Skin epidermis (tissue), 12 donors: Measurements from ENCODE around the gene ADAMTS18.
"Not testable (repeated sequence)": the region's sequence is repeated elsewhere in the genome, so short reads cannot be mapped to it uniquely, and the experiment has no call there.

ENCODE experiments used
- H3K27ac ChIP-seq, 21 experiments: fragments of 200-600 bp; sonication (generic) in 11 of 21; one replicate each; pipeline ENCODE4 v1.5.0; 2020; ENCODE audit warnings: mild to moderate bottlenecking in 3 of 21, inconsistent platforms in 2 of 21, moderate library complexity in 2 of 21
- H3K4me3 ChIP-seq, 7 experiments: fragments of 200-600 bp; sonication (generic) in 2 of 7; one replicate each; pipeline ENCODE4 v1.5.0; 2020; ENCODE audit warnings: inconsistent platforms in 2 of 7, mild to moderate bottlenecking in 2 of 7, moderate library complexity in 1 of 7

ADAMTS18 gene

DNA sequence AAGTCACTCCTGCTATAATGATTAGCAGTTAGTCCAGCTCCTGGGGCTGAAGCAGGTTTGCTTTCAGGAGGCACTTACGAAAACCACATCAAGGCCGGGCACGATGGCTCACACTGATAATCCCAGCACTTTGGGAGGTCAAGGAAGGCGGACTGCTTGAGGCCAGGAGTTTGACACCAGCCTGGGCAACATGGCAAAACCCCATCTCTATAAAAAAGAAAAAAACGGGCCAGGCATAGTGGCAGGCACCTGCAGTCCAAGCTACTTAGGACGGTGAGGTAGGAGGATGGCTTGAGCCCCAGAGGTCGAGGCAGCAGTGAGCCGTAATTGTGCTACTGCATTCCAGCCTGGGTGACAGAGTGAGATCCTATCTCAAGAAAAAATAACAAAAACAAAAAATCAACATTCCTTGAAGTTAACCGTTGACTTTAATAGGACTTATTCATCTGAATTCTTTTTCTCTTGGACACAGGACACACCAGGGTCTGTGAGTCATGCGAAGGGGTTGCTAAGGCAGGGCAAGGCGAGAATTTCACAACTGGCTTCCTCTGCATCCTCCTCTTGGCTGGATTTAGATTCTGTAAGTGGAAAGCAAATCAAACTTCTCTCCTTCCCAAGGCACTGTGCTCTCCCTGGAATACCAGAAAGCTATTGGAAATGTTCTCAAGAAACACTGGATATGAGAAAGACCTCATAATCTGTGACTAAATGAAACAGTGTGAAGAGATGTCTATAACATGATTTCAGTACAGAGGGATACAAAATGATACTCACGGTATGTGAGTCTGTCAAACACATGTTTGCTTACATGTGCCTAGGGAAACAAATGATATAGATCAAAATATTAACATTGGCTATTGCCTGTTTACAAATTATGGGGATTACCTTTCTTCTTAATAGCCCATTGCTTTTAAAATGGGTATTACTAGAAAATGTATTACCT is 136.1 kb downstream of the ADAMTS18 start:
- Histone ChIP-seq H3K4me3 (no peak overlapping the region), H3K27ac (peak overlapping the region in 4 of 21 experiments; percentile 3 to 30 (median 17))

DNA sequence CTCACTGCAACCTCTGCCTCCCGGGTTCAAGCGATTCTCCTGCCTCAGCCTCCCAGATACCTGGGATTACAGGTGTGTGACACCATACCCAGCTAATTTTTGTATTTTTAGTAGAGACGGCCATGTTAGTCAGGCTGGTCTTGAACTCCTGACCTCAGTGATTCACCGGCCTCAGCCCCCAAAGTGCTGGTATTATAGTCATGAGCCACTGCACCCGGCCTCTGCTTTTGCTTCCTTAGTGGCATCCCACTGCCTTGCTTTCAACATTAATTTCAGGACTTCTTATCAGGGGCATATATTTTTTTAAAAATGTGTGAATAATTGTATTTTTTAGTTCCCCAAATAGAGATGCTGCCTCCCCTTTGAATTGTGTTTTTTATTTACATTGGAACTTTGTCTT is 136.8 kb downstream of the ADAMTS18 start:
- Histone ChIP-seq H3K4me3 (no peak overlapping the region), H3K27ac (peak overlapping the region in 2 of 21 experiments; percentile 19 to 30)

DNA sequence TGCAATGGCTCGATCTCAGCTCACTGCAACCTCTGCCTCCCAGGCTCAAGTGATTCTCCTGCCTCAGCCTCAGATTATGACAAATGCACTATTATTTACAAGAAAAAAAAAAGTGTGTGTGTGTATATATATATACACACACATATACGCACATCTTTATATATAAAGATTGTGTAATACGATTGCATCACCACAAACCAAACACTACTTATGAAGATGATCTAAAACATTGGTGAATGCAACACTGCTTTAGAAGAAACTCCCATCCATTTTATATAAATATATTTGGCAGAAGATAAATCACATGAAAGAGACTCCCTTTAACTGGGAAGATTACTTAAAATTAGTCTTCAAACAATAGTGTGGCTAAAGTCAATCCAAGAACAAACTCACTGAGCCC is 138.9 kb downstream of the ADAMTS18 start:
- Histone ChIP-seq H3K27ac (no peak overlapping the region), H3K4me3 (no peak overlapping the region)

DNA sequence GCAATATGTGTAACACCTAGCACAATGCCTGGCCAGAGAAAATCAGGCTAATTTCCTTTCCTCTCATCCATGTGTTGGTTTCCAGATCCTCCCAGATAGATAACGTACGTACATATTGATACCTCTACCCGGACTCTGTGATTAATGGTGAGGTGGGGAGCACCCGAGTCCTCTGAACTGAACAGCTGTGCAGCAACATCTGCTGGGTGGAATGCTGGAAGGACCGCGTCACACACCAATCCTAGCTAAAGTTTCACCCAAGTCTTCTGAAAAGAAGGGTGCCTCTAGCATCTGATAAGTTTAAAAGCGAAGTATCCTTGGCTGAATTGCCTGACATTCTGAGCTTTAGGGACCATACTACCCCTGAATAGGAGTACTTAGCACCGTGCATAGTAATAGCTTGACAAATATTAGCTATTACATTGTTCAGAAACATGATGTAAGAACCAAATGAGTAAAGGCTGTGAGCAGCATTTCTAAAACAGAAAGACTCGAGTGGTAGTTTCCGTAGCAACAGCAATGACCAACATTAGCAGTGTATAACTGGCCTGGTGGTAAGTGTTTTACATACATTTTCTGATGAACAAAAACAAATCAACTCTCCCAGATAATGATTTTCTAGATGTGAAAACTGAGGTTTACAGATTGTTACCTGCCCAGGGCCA is 144.3 kb downstream of the ADAMTS18 start:
- Histone ChIP-seq H3K27ac (no peak overlapping the region), H3K4me3 (no peak overlapping the region)

DNA sequence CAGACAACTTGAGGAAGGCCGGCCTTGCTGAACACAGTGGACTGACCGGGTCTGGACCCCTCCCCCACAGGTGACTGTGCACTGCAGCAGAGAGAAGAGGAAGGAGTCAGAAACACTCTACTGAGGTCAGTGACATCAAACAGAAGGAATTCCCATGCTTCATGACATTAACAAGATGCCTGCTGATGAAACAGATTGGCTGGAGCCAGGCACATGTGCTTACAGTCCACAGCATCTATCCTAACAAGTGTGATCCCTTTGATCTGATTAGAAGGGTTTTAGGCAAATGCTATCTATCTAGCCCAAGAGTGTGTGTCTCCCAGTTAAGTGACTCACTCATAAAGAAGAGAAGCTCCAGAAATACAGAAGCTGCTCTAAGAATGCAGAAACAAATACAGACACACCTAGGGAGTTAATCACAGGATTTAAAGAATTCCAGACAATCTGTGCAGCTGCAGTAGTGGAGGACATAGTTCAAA is 145.5 kb downstream of the ADAMTS18 start:
- Histone ChIP-seq H3K27ac (no peak overlapping the region), H3K4me3 (no peak overlapping the region)

DNA sequence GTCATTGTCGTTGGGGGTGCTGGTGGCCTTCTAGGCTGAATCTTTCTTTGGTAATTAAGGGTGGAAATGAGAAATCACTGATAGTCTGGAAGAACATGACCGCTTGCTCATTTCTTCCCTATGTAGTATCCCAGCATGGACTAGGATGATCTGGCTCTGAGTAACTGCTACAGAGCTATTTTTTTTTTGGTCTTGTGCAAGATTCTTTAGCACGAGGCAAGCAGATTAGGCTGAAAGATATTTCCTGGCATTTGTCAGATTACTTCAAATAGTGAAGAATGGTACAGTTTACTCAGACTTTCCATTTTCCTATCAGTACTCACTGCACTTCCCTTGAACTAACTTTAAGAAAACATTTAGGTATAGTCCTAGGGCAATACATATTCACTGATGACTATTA is 146.6 kb downstream of the ADAMTS18 start:
- no peak overlapping the region for H3K27ac ChIP-seq

DNA sequence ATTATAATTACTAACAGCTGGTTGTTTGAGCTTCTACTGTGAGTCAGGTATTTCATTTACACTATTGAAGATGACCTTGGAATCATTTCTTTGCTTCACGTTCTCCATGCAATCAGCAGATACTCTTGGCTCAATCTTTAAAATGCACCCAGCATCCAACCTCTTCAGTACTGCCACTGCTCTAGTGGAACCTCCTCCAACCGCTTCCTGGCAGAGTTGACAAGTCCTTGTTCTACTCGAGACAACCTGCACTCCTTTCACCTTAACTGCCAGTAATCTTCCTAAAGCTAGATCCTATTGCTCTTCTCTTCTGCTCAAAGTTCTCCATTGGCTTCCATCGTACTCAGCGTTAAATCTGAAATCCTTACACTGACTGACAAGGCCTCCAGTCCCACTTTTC is 149.2 kb downstream of the ADAMTS18 start:
- Histone ChIP-seq H3K4me3 (no peak overlapping the region), H3K27ac (no peak overlapping the region)

More for the DNA sequence above, 146.6 kb downstream of the ADAMTS18 start:
- no peak overlapping the region for H3K4me3 ChIP-seq

DNA sequence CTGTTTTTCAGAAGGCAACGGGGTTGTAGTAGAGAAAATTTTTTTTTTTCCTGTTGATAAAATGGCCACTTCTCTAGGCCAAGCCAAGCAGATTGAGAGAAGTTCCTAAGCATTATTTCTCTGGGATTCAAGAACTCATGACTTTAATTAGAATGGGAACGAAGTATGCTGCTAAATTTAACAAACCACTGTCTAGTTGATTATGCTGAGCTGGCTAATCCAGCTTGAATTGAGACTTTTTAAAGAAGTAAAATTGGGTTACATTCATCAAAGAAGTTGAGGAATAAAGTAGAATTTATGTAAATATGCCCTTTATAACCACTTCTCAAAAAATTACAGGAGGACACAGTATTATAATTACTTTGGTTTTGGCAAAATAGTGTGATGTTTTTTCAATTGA is 152.5 kb downstream of the ADAMTS18 start:
- H3K4me3 ChIP-seq: no peak overlapping the region
- H3K27ac ChIP-seq: no peak overlapping the region

DNA sequence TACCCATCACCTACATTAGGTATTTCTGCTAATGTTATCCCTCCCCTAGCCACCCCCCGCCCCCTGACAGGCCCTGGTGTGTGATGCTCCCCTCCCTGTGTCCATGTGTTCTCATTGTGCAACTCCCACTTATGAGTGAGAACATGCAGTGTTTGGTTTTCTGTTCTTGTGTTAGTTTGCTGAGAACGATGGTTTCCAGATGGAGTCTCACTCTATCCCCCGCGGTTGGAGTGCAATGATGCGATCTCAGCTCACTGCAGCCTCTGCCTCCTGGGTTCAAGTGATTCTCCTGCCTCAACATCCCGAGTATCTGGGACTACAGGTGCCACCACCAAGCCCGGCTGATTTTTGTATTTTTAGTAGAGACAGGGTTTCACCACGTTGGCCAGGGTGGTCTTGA is 155.5 kb downstream of the ADAMTS18 start:
- H3K4me3 ChIP-seq, H3K27ac ChIP-seq: not testable (repeated sequence)

DNA sequence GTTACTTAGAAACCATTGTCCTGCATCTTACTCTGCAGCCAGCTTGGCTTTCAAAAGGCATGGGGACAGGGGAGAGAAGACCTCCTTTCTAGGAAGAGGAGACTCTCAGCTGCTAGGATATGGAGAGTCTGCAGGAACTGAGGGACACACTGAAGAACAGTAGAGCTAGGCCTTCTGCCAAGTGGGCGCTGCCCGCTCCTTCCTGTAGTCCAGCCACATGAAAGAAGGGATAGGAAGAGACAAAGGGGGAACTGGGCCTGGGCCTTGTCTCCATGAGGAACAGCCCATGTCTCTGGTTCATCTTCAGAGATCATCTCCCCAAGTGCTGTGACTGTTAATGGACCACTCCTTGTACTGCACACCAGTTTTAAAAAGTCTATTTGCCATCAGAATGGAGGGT is 157.3 kb downstream of the ADAMTS18 start:
- Histone ChIP-seq H3K27ac (no peak overlapping the region), H3K4me3 (no peak overlapping the region)

DNA sequence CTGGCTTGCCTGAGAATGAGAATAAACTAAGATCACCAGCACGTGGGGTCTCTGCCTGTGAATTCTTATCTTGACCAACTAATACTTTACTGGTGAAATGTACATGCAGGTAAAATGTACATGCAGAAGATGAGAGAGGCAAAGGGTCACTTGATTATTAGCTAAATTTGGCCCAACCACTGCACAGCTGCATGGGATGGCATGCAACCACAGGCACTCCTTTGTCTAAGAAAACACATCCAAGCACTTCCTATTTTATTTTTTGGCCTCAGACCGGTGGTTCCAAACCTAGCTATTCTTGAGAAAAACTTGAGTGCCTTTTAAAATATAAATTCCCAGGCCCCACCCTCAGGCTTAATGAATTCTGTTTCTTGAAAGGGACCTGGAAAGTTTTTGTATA is 157.7 kb downstream of the ADAMTS18 start:
- H3K27ac ChIP-seq: no peak overlapping the region
- no peak overlapping the region for H3K4me3 ChIP-seq

DNA sequence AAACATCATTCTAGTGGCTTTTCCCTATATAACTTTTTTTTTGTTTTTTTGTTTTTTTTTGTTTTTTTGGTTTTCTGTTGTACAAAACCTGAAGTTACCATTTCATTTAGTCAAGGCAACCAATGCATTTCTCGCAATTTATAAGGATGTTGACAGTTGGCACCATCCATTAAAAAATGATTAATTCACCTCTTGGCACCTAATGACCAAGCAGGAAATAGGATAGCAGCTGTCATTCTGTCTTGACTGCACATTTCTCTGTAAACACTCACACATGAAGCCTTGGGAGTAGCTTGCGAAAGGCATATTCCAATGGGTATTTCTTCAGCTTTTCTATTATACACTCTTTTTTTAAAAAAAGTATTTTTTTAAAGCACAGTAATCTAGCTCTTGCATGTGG is 158.2 kb downstream of the ADAMTS18 start:
- Histone ChIP-seq H3K27ac (no peak overlapping the region), H3K4me3 (no peak overlapping the region)

DNA sequence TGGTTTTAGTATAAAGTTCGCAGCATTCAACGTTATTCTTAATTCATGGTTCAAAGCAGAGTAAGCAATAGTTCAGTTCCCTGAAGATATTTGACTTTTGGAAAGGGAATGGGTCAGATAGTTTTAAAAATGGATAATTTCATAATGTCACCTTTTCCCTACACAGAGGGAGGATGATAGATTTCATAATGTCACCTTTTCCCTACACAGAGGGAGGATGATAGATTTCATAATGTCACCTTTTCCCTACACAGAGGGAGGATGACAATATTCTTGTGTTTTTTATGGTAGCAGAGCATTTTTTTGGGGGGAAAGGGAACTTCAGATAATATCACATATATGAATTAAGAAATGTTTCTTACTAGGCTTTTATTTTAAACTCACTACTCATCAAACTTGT is 159.5 kb downstream of the ADAMTS18 start:
- not testable (repeated sequence) for H3K4me3 ChIP-seq, H3K27ac ChIP-seq

DNA sequence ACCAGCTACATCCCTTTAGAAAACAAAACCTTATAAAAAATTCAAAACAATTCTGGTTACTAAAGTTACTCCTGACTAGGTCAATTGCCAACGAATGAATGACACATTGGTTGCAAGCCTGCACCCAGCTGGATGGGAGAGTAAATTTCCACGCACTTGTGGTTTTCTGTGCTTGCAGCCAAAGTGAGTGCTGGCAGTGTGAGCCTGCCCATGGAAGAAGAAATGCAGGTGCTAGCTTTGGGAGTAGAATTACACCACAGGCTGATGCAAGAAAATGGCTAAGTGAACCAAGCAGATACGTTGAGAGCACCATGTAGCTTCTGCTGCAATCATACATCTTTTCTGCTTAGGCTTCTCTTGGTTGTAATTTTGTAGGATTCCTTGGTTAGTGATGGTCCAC is 161.0 kb downstream of the ADAMTS18 start:
- no peak overlapping the region for H3K4me3 ChIP-seq

DNA sequence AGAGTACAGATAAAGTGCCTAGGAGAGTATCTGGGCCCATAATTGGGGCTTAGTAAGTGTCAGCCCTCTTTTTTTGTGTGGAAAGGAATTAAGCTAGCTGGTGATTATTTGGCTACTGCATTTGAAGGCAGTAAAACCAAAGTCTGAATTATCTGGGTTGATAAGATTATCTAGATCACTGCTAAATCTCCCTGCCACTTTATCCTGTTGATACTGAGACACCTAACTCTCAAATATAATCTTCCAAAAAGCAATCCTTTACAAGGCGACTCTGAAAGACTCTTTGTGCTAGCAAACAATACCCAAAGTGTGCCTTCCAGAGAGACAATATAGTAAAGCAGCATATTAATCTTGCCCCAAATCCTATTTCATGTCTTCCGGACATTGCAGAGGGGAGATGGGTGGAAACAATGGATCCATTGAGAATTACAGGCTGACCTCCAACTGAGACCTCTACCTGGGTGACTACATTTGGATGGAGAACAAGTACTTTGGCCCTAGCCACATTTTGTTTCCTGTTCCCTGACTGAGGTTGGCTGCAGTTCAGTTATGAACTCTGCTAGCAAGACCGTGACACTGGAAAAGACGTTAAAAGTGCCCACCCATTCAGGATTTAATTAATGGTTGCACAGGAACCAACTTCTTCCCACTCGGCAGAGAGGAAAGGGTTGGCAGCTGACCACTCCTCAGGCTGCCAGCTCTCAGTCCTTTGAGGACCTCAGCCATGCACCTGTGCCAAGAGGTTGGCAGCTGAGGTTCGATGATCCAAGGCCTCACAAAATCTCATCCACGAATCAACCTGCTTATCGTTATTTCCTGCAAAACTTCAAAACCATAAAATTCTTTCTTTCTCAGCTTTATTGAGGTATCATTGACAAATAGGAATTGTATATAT is 163.1 kb downstream of the ADAMTS18 start:
- no peak overlapping the region for H3K27ac ChIP-seq
- no peak overlapping the region for H3K4me3 ChIP-seq

More for the DNA sequence above, 161.0 kb downstream of the ADAMTS18 start:
- H3K27ac ChIP-seq: no peak overlapping the region

DNA sequence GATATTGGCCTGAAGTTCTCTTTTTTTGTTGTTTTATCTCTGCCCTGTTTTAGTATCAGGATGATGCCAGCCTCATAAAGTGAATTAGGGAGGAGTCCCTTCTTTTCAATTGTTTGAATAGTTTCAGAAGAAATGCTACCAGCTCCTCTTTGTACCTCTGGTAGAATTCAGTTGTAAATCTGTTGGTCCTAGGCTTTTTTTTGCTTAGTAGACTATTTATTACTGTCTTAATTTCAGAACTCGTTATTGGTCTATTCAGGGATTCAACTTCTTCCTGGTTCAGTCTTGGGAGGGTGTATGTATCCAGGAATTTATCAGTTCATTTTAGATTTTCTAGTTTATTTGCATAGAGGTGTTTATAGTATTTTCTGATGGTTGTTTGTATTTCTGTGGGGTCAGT is 168.6 kb downstream of the ADAMTS18 start:
- not testable (repeated sequence) for H3K27ac ChIP-seq, H3K4me3 ChIP-seq

DNA sequence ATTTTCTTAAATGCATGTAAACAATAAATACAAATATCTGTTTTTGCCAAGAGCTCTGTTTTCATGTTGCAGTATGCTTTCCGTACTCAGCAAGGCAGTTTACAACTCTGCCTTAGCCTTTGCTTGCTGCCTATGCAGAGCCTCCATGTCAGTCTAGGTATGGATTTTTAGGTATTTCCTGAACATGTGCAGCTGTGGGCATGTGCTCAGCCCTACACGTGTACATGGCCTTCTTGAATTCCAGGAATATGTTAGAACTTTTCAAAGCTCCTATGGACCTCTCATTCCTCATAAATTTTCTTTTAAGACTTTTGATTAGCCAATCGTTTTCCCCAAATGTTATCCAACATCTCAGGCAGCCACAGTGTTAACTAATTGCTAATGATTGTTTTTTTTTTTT is 171.9 kb downstream of the ADAMTS18 start:
- Histone ChIP-seq H3K4me3 (no peak overlapping the region), H3K27ac (no peak overlapping the region)

DNA sequence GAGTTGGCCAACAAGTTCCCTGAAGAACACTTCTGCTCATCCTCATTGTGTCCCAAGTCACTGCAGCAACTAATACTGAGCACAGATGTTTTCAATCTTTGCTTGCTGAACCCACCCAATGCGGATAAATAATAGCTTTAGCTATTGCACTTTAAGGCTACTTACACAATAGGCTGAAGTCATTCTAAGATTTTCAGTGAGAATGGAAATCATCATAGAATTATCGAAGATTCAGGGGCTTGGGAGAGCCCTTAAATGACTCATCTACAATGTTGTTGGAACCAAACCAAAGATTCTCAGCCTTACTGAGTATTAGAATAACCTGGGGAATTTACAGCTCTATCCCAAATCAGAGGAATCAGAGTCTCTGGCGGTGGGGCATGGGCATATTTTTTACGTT is 184.4 kb downstream of the ADAMTS18 start:
- Histone ChIP-seq H3K4me3 (no peak overlapping the region), H3K27ac (no peak overlapping the region)

DNA sequence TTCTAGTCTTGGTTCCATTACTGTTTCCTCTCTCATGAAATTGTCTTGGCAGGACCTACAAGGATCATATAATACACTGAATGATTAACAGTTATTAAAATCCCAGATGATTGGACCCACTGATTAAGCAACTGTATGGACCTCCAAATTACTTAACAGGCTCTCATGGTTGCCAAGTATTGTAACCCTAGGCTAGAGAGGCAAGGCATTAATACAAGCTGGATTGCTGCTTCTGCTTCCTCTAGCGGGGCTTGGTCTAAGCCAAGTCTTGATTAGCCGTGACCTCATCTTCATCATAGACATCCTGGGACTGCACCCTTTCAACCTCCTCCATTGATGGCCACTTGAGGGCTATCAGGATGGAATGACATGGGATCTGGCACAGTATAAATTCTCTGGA is 188.7 kb downstream of the ADAMTS18 start:
- Histone ChIP-seq H3K27ac (no peak overlapping the region), H3K4me3 (no peak overlapping the region)

DNA sequence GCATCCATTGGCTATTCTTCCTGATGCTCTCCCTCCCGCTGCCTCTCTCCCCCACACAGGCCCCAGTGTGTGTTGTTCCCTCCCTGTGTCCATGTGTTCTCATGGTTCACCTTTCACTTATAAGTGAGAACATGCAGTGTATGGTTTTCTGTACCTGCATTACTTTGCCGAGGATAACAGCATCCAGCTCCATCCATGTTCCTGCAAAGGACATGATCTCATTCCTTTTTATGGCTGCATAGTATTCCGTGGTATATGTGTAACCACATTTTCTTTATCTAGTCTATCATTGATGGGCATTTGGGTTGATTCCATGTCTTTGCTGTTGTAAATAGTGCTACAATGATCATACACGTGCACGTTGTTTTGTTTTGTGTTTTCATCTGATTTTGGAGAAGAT is 192.4 kb downstream of the ADAMTS18 start:
- not testable (repeated sequence) for H3K4me3 ChIP-seq, H3K27ac ChIP-seq
